WI38 (cell line): ENCODE measurements around the gene SPECC1.
"Not testable (repeated sequence)": the region's sequence is repeated elsewhere in the genome, so short reads cannot be mapped to it uniquely, and the experiment has no call there.

Source experiments
- H3K4me3 ChIP-seq: 2 replicates; pipeline ENCODE4 v1.5.1; 2011; ENCODE audit warnings: low read depth, mild to moderate bottlenecking, control low read depth, low read length
- CTCF ChIP-seq: IDR thresholded peaks from 2 replicates; pipeline ENCODE4 v1.5.1; 2012; ENCODE audit warnings: low read depth, mild to moderate bottlenecking, control low read depth, low read length

The SPECC1 gene

GRCh38 chr17:20187049-20187448 lies 177.9 kb downstream of the SPECC1 start:
- TF ChIP-seq CTCF = no peak

GRCh38 chr17:20189302-20189701 lies 180.1 kb downstream of the SPECC1 start:
- no peak for TF ChIP-seq CTCF
- no peak overlapping the region for H3K4me3 ChIP-seq

More at GRCh38 chr17:20187049-20187448, 177.9 kb downstream of the SPECC1 start:
- no peak overlapping the region for H3K4me3 ChIP-seq

DNA sequence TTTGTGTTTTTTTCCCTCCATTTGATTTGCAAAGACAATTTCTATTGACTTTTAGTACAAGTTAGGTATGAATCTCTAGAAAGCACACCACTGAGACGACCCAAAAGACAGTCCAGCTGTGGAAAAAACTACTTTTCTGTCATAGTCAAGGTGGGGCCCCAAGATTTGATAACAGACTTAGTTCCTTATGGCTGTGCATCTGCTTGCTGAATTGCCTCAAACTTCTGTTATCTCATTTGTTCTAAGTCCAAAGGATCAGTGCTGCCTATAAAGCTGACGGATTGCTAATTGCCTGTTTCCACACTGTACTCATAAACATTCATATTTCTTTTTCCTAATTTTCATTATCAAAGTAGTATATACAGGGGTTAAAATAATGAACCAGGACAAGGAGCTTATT lies 180.8 kb downstream of the SPECC1 start:
- no peak for TF ChIP-seq CTCF

DNA sequence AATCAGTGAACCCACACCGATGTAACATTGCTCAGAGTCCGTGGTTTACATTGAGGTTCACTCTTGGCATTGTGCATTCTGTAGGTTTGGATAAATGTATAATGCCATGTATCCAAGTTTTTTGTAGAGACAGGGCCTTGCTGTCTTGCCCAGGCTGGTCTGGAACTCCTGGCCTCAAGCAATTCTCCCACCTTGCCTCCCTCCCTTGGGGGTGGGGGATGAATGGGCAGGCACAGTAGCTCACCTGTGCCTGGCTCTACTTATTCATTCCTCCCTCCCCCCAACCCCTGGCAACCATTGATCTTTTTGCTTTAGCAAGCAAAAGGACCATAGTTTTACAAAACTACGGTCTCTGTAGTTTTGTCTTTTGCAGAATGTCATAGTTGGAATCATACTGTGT lies 181.4 kb downstream of the SPECC1 start:
- TF ChIP-seq CTCF = no peak

More for the DNA sequence above, 180.8 kb downstream of the SPECC1 start:
- H3K4me3 ChIP-seq = no peak overlapping the region

GRCh38 chr17:20191056-20191455 lies 181.9 kb downstream of the SPECC1 start:
- no peak for TF ChIP-seq CTCF
- no peak overlapping the region for H3K4me3 ChIP-seq

More for the DNA sequence above, 181.4 kb downstream of the SPECC1 start:
- no peak overlapping the region for H3K4me3 ChIP-seq

DNA sequence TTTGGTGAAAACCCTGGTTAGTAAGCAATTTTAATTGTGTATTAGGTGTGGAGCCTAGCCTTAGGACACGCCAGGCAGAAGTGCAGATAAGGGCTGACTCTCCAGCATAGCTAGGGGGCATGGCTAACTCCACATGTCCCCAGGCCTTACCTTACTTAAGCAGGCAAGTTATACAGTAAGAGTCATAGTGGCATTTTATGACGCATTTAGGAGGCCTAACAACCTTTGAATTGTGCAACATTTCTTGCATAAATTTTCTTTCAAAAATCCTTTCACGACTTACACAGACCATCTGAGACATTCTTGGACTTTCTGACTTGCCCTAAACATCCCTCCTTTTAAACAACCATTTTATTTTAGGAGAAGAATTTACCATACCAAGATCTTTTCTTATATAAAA lies 187.1 kb downstream of the SPECC1 start:
- not testable (repeated sequence) for H3K4me3 ChIP-seq

GRCh38 chr17:20197272-20197926 lies 188.2 kb downstream of the SPECC1 start:
- H3K4me3 ChIP-seq = no peak overlapping the region
- no peak for TF ChIP-seq CTCF
